H1 (cell line): ENCODE results near the gene FCER2. TPM values are rescaled to one million over a fixed set of nuclear protein-coding genes. Genes with fewer than 3 reads are reported as not detected.

Experiments
- CTCF ChIA-PET: fragments of 300-600 bp; sonication (Branson Sonifier 250); formaldehyde crosslinking; loops from one replicate; lab custom pipeline; 2021; ENCODE audit not compliant: partially characterized antibody; lab: Charles Lee
- POLR2A ChIA-PET: fragments of 300-600 bp; sonication (Branson Sonifier 250); formaldehyde crosslinking; loops from one replicate; lab custom pipeline; 2021; ENCODE audit warnings: inconsistent platforms; ENCODE audit not compliant: partially characterized antibody; lab: Charles Lee
- DNase-seq, 2 experiments: peaks; one replicate each; pipeline versions ENCODE4 v3.0.0 to v3.0.0-alpha.2; 2010 to 2022; ENCODE audit warnings: low spot score in 2 of 2, low read depth in 1 of 2, mixed read lengths in 1 of 2
- FAIRE-seq: peaks from 2 replicates; lab custom pipeline; 2011; peaks lifted over from hg19 to GRCh38; lab: Jason Lieb, UNC
- H2AFZ ChIP-seq: 2 replicates; pipeline ENCODE4 v1.8.1; 2012; ENCODE audit warnings: low read length, inconsistent platforms
- H2AK5ac ChIP-seq: 2 replicates; pipeline ENCODE4 v1.6.1; 2013; ENCODE audit warnings: low read depth, low read length
- H2BK120ac ChIP-seq: replicated peaks from 2 replicates; pipeline ENCODE3; 2013; ENCODE audit warnings: low read depth, low read length, inconsistent platforms
- H2BK12ac ChIP-seq: 2 replicates; pipeline ENCODE4 v1.6.1; 2013; ENCODE audit warnings: low read depth, low read length
- H2BK15ac ChIP-seq: 2 replicates; pipeline ENCODE4 v1.6.1; 2013; ENCODE audit warnings: low read length
- H2BK20ac ChIP-seq: 2 replicates; pipeline ENCODE4 v1.6.1; 2013; ENCODE audit warnings: low read length
- H2BK5ac ChIP-seq: 2 replicates; pipeline ENCODE4 v1.6.1; 2013; ENCODE audit warnings: low read depth, low read length
- H3K14ac ChIP-seq: 2 replicates; pipeline ENCODE4 v1.6.1; 2013; ENCODE audit warnings: inconsistent platforms; ENCODE audit not compliant: insufficient read length
- H3K18ac ChIP-seq: 2 replicates; pipeline ENCODE4 v1.6.1; 2013; ENCODE audit warnings: low read length; ENCODE audit errors: extremely low read depth
- H3K23ac ChIP-seq: 2 replicates; pipeline ENCODE4 v1.6.1; 2013; ENCODE audit warnings: inconsistent platforms; ENCODE audit not compliant: insufficient read length
- H3K23me2 ChIP-seq: 2 replicates; pipeline ENCODE4 v1.6.1; 2013; ENCODE audit warnings: low read depth, low read length
- H3K27ac ChIP-seq: 2 replicates; pipeline ENCODE4 v1.6.1; 2011; ENCODE audit warnings: low read depth, low read length, inconsistent platforms
- H3K27me3 ChIP-seq, 4 experiments: replicated peaks in 1 of 4; 1 replicate in 1 of 4; 2 replicates in 3 of 4; pipeline versions ENCODE4 v1.6.1 to v1.8.1; 2011 to 2013; ENCODE audit warnings: low read length in 3 of 4, mild to moderate bottlenecking in 3 of 4, inconsistent platforms in 2 of 4, mixed read lengths in 2 of 4, moderate library complexity in 1 of 4; ENCODE audit not compliant: control insufficient read depth in 3 of 4, insufficient read depth in 3 of 4; ENCODE audit errors: extremely low read depth in 1 of 4
- H3K36me3 ChIP-seq, 4 experiments: 2 replicates each; pipeline versions ENCODE4 v1.6.1 to v1.8.1; 2011 to 2013; ENCODE audit warnings: mild to moderate bottlenecking in 4 of 4, low read length in 3 of 4, moderate library complexity in 2 of 4, control low read depth in 1 of 4, inconsistent platforms in 1 of 4; ENCODE audit not compliant: insufficient read depth in 4 of 4, control insufficient read depth in 2 of 4
- H3K4ac ChIP-seq: replicated peaks from 2 replicates; pipeline ENCODE3; 2013; ENCODE audit warnings: low read length, low read depth, mixed read lengths, inconsistent platforms; ENCODE audit not compliant: insufficient read length
- H3K4me1 ChIP-seq, 4 experiments: replicated peaks in 1 of 4; 1 replicate in 1 of 4; 2 replicates in 3 of 4; pipeline versions ENCODE4 v1.6.1 to v1.8.1; 2011 to 2013; ENCODE audit warnings: low read length in 3 of 4, inconsistent platforms in 2 of 4, mixed read lengths in 1 of 4; ENCODE audit not compliant: insufficient read depth in 4 of 4, control insufficient read depth in 3 of 4
- H3K4me2 ChIP-seq, 2 experiments: 2 replicates each; pipeline versions ENCODE4 v1.6.1 to v1.8.1; 2011 to 2013; ENCODE audit warnings: low read depth in 2 of 2, low read length in 2 of 2, control low read depth in 1 of 2, inconsistent platforms in 1 of 2, mild to moderate bottlenecking in 1 of 2; ENCODE audit not compliant: insufficient read depth in 1 of 2
- H3K4me3 ChIP-seq, 4 experiments: fragments of 200-600, 300-600 bp in 1 of 4; sonication (generic), shearing (Covaris generic), sonication (Bioruptor Twin) in 1 of 4; 2 replicates each; pipeline versions ENCODE4 v1.5.1 to v1.8.1; 2011 to 2016; ENCODE audit warnings: low read length in 4 of 4, low read depth in 3 of 4, control low read depth in 2 of 4, inconsistent platforms in 2 of 4, mild to moderate bottlenecking in 2 of 4, mixed read lengths in 1 of 4, moderate library complexity in 1 of 4; ENCODE audit not compliant: insufficient read depth in 2 of 4; ENCODE audit errors: extremely low read depth in 1 of 4
- H3K56ac ChIP-seq: replicated peaks from 2 replicates; pipeline ENCODE3; 2013; ENCODE audit warnings: low read depth, mild to moderate bottlenecking, mixed read lengths, low read length, inconsistent platforms; ENCODE audit not compliant: insufficient read length
- H3K79me1 ChIP-seq: 2 replicates; pipeline ENCODE4 v1.6.1; 2013; ENCODE audit warnings: low read depth, low read length, control low read depth
- H3K79me2 ChIP-seq, 2 experiments: 2 replicates each; pipeline versions ENCODE4 v1.6.1 to v1.8.1; 2012 to 2013; ENCODE audit warnings: low read length in 2 of 2, mild to moderate bottlenecking in 2 of 2, inconsistent platforms in 1 of 2; ENCODE audit not compliant: insufficient read depth in 2 of 2, control insufficient read depth in 1 of 2
- H3K9ac ChIP-seq, 4 experiments: replicated peaks in 1 of 4; 1 replicate in 1 of 4; 2 replicates in 3 of 4; pipeline versions ENCODE4 v1.6.1 to v1.8.1; 2011 to 2013; ENCODE audit warnings: low read depth in 3 of 4, low read length in 3 of 4, control low read depth in 2 of 4, mild to moderate bottlenecking in 2 of 4, moderate library complexity in 2 of 4, inconsistent platforms in 1 of 4; ENCODE audit errors: extremely low read depth in 1 of 4
- H3K9me3 ChIP-seq, 2 experiments: 2 replicates each; pipeline versions ENCODE4 v1.6.1 to v1.8.1; 2012 to 2013; ENCODE audit warnings: mild to moderate bottlenecking in 2 of 2, moderate library complexity in 2 of 2, control low read depth in 1 of 2, inconsistent platforms in 1 of 2, low read depth in 1 of 2, low read length in 1 of 2, mixed read lengths in 1 of 2; ENCODE audit not compliant: insufficient read depth in 2 of 2
- H4K20me1 ChIP-seq, 2 experiments: replicated peaks in 1 of 2; 2 replicates each; pipeline versions ENCODE3 to v1.8.1; 2011 to 2013; ENCODE audit warnings: inconsistent platforms in 2 of 2, low read length in 2 of 2, mild to moderate bottlenecking in 1 of 2; ENCODE audit not compliant: insufficient read depth in 2 of 2, control insufficient read depth in 1 of 2
- H4K5ac ChIP-seq: 2 replicates; pipeline ENCODE4 v1.6.1; 2013; ENCODE audit warnings: low read length, low read depth, mixed read lengths, inconsistent platforms; ENCODE audit not compliant: insufficient read length
- H4K8ac ChIP-seq: 2 replicates; pipeline ENCODE4 v1.8.0; 2013; ENCODE audit warnings: mild to moderate bottlenecking, moderate library complexity, low read length, inconsistent platforms; ENCODE audit not compliant: insufficient read depth; ENCODE audit errors: extremely low read depth
- H4K91ac ChIP-seq: replicated peaks from 2 replicates; pipeline ENCODE3; 2013; ENCODE audit warnings: low read length, mixed read lengths, inconsistent platforms; ENCODE audit not compliant: insufficient read length
- KDM1A ChIP-seq: fragments of 200-600, 300-600 bp; sonication (generic); IDR thresholded peaks from 2 replicates; pipeline ENCODE4 v1.7.1; 2016; ENCODE audit warnings: mild to moderate bottlenecking, low read length, borderline replicate concordance
- RNF2 ChIP-seq: fragments of 200-900, 300-1000 bp; sonication (generic); IDR thresholded peaks from 2 replicates; pipeline ENCODE4 v1.7.1; 2016; ENCODE audit warnings: borderline replicate concordance, low read depth, mild to moderate bottlenecking, antibody characterized with exemption, low read length; ENCODE audit not compliant: poor library complexity, severe bottlenecking; ENCODE audit errors: missing control alignments
- WGBS, 2 experiments: shearing (Covaris generic) in 1 of 2; methylation state at CpG; one replicate each; pipeline versions ENCODE4 v1.1.6 to v1.1.7; 2013 to 2015; ENCODE audit warnings: low lambda C conversion rate in 2 of 2, mixed read lengths in 2 of 2, inconsistent platforms in 1 of 2, low coverage in 1 of 2, missing lambda C conversion rate in 1 of 2; ENCODE audit not compliant: insufficient replicate concordance in 2 of 2, insufficient coverage in 1 of 2, insufficient read length in 1 of 2; ENCODE audit errors: extremely low coverage in 1 of 2, missing lambda C conversion rate in 1 of 2; 5-methylcytosine and 5-hydroxymethylcytosine counted together
- polyA plus RNA-seq, 7 experiments: library from polyadenylated mRNA; depleted of rRNA in 3 of 7; stranded (reverse) in 5 of 7; unstranded in 2 of 7; fragments of >200 nt in 5 of 7; fragments of 200-250 nt in 2 of 7; gene quantifications; 1 replicate in 5 of 7; 2 replicates in 1 of 7; 4 replicates in 1 of 7; pipeline versions ENCODE4 v1.2.1 to v1.2.3, GENCODE V29; 2011 to 2013; ENCODE audit warnings: missing spikeins in 2 of 7, mixed read lengths in 2 of 7
- total RNA-seq: library from RNA; stranded (reverse); fragmentation: NEBNext Ultra II Directional; extraction: Animal tissue kit (Norgen Biotek cat#: 25700); gene quantifications from 2 replicates; pipeline ENCODE4 v1.2.1, GENCODE V29; 2021

The FCER2 gene
- total and polyA plus RNA-seq, 2 of the 8 experiments (the other 6 are each of a cell fraction or from before 2014, with no cell fraction given): 0.67 TPM; not detected in 1

GRCh38 chr19:7731615-7732014 lies 29.7 kb upstream of the FCER2 start:
- Histone ChIP-seq H3K4ac (no peak overlapping the region), H3K36me3 (no peaks in the 10 kb centered on the region), H2AFZ (no peak overlapping the region), H4K20me1 (peaks cover 0 to 3% of the 10 kb centered on the region in 2 experiments), H4K8ac (no peak overlapping the region; the same call in 1 of the 2 replicates), H3K27ac (no peak overlapping the region), H4K5ac (no peak overlapping the region), H2AK5ac (no peak overlapping the region), H3K9ac (no peak overlapping the region), H3K79me2 (no peaks in the 10 kb centered on the region), H2BK12ac (no peak overlapping the region), H3K23ac (no peak overlapping the region), H3K4me3 (no peak overlapping the region), H3K27me3 (peaks cover 27 to 45% (median 44%) of the 10 kb centered on the region in 4 experiments), H2BK120ac (no peak overlapping the region), H3K18ac (no peak overlapping the region), H4K91ac (no peak overlapping the region), H3K4me2 (no peak overlapping the region), H2BK20ac (no peak overlapping the region), H3K4me1 (peaks cover 0 to 15% (median 9%) of the 10 kb centered on the region in 4 experiments; a peak in 6 of 7 replicates), H3K9me3 (no peaks in the 10 kb centered on the region), H2BK15ac (no peak overlapping the region), H2BK5ac (no peak overlapping the region), H3K56ac (no peak overlapping the region), H3K79me1 (no peaks in the 10 kb centered on the region), H3K23me2 (peaks cover 8% of the 10 kb centered on the region; the same call in 1 of the 2 replicates), H3K14ac (no peak overlapping the region)
- TF ChIP-seq KDM1A: peak; percentile 50; the same call in 1 of the 2 replicates
- TF ChIP-seq RNF2: no peak
- ChIA-PET CTCF (no interaction called here), POLR2A (interaction anchor here (0.5 kb wide), 1 partner anchor 208 kb away, joined by 5 read pairs; no protein-coding TSS in a partner anchor)
- 79% methylated on average over 5 of the region's 5 CpGs; no CpG with 5 or more reads in 1 of the 2 experiments for WGBS, 2 experiments
- no peak for DNase-seq
- FAIRE-seq: no peak
